Superior temporal gyrus (tissue), 1 donor: Measurements from ENCODE around the gene CAMK2G.
"Not testable (repeated sequence)": the region's sequence is repeated elsewhere in the genome, so short reads cannot be mapped to it uniquely, and the experiment has no call there.

Experiments
- DNase-seq: peaks from one replicate; pipeline ENCODE4 v3.0.0-alpha.2; 2016; ENCODE audit errors: extremely low spot score

The CAMK2G gene

GRCh38 chr10:73840056-73840402 is 34.3 kb downstream of the CAMK2G start:
- DNase-seq, result no peak

- DNase-seq, result no peak
Measured at GRCh38 chr10:73839276-73839966, 34.9 kb downstream of the CAMK2G start.

- DNase-seq, result no peak
Measured at GRCh38 chr10:73838827-73839226, 35.5 kb downstream of the CAMK2G start.

GRCh38 chr10:73838008-73838567 is 36.3 kb downstream of the CAMK2G start:
- no peak for DNase-seq

- no peak for DNase-seq
Measured at GRCh38 chr10:73837072-73837471, 37.3 kb downstream of the CAMK2G start.

GRCh38 chr10:73836427-73836980 is 37.9 kb downstream of the CAMK2G start:
- no peak for DNase-seq

GRCh38 chr10:73829090-73829489 is 45.3 kb downstream of the CAMK2G start:
- DNase-seq, result not testable (repeated sequence)

- no peak for DNase-seq
Measured at GRCh38 chr10:73828161-73828560, 46.2 kb downstream of the CAMK2G start.

GRCh38 chr10:73827346-73828089 is 46.8 kb downstream of the CAMK2G start:
- DNase-seq, result no peak

- DNase-seq, result no peak
Measured at GRCh38 chr10:73824146-73824725, 50.1 kb downstream of the CAMK2G start.

GRCh38 chr10:73823391-73823790 is 51.0 kb downstream of the CAMK2G start:
- DNase-seq, result no peak

GRCh38 chr10:73819513-73820093 is 54.8 kb downstream of the CAMK2G start:
- DNase-seq, result no peak

GRCh38 chr10:73819081-73819480 is 55.3 kb downstream of the CAMK2G start:
- DNase-seq, result no peak

GRCh38 chr10:73818402-73818801 is 56.0 kb downstream of the CAMK2G start:
- no peak for DNase-seq

GRCh38 chr10:73817826-73818225 is 56.5 kb downstream of the CAMK2G start:
- no peak for DNase-seq

- no peak for DNase-seq
Measured at GRCh38 chr10:73816917-73817729, 57.2 kb downstream of the CAMK2G start.

GRCh38 chr10:73815719-73816030 is 58.7 kb downstream of the CAMK2G start:
- no peak for DNase-seq

- no peak for DNase-seq
Measured at GRCh38 chr10:73814896-73815718, 59.2 kb downstream of the CAMK2G start.

GRCh38 chr10:73814276-73814895 is 60.0 kb downstream of the CAMK2G start:
- no peak for DNase-seq

- DNase-seq, result no peak
Measured at GRCh38 chr10:73813333-73813732, 61.0 kb downstream of the CAMK2G start.
